GM12878 (cell line): Measurements from ENCODE around the gene PPWD1. TPM values are rescaled to one million over a fixed set of nuclear protein-coding genes. Genes with fewer than 3 reads are reported as not detected.

Source experiments
- ATAC-seq: fragments of 200-7000 bp; cut with Tn5 transposase; 3 replicates; pipeline ENCODE4 v1.9.1; 2020; ENCODE audit warnings: mild to moderate bottlenecking, moderate library complexity
- BruUV-seq: library from RNA; stranded (reverse); fragments of 400-500 nt; replicated peaks from 2 replicates; lab custom pipeline; 2021; lab: Mats Ljungman, UMichigan
- CTCF ChIA-PET: fragments of 300-600 bp; sonication (Branson Sonifier 250); formaldehyde crosslinking; extraction: SDS; loops from one replicate; lab custom pipeline; 2021; ENCODE audit warnings: inconsistent platforms; lab: Yijun Ruan, JAX
- POLR2A ChIA-PET: fragments of 350-600 bp; formaldehyde crosslinking; extraction: SDS; loops from one replicate; lab custom pipeline; 2021; ENCODE audit warnings: inconsistent platforms; lab: Charles Lee
- RAD21 ChIA-PET: fragments of 300-600 bp; sonication (Branson Sonifier 250); formaldehyde crosslinking; loops from one replicate; lab custom pipeline; 2023; ENCODE audit warnings: antibody characterized with exemption; ENCODE audit not compliant: unreplicated experiment; lab: Charles Lee
- SMC1A ChIA-PET: fragments of 300-600 bp; sonication (Branson Sonifier 250); formaldehyde crosslinking; loops from one replicate; lab custom pipeline; 2023; ENCODE audit not compliant: unreplicated experiment, uncharacterized antibody; lab: Charles Lee
- DNase-seq: peaks from one replicate; pipeline ENCODE4 v3.0.0-alpha.2; 2011; ENCODE audit warnings: low read depth, low spot score
- FAIRE-seq: peaks from 3 replicates; lab custom pipeline; 2011; peaks lifted over from hg19 to GRCh38; lab: Jason Lieb, UNC
- H2AFZ ChIP-seq: 2 replicates; pipeline ENCODE4 v1.6.0; 2011; ENCODE audit warnings: low read depth, low read length, control low read depth; ENCODE audit not compliant: control insufficient read depth
- H3K27ac ChIP-seq: 2 replicates; pipeline ENCODE4 v1.5.1; 2011; ENCODE audit warnings: control low read depth; ENCODE audit not compliant: control insufficient read depth, insufficient read depth
- H3K27me3 ChIP-seq, 2 experiments: replicated peaks in 1 of 2; 2 replicates each; pipeline versions ENCODE4 v1.6.0 to v1.6.1; 2011; ENCODE audit warnings: low read length in 1 of 2; ENCODE audit not compliant: control insufficient read depth in 2 of 2, insufficient read depth in 2 of 2
- H3K36me3 ChIP-seq, 2 experiments: 2 replicates each; pipeline ENCODE4 v1.5.1; 2011; ENCODE audit warnings: low read length in 1 of 2; ENCODE audit not compliant: control insufficient read depth in 2 of 2, insufficient read depth in 2 of 2
- H3K4me1 ChIP-seq: 2 replicates; pipeline ENCODE4 v1.6.1; 2011; ENCODE audit warnings: mild to moderate bottlenecking, low read length, moderate library complexity, mixed read lengths; ENCODE audit not compliant: control insufficient read depth, insufficient read depth
- H3K4me2 ChIP-seq: 2 replicates; pipeline ENCODE4 v1.6.0; 2011; ENCODE audit warnings: control low read depth; ENCODE audit not compliant: control insufficient read depth, insufficient read depth
- H3K4me3 ChIP-seq: fragments of 200-600 bp; sonication (generic); 2 replicates; pipeline ENCODE4 v1.5.1; 2016
- H3K79me2 ChIP-seq: 2 replicates; pipeline ENCODE4 v1.6.0; 2011; ENCODE audit warnings: low read length; ENCODE audit not compliant: control insufficient read depth, insufficient read depth
- H3K9ac ChIP-seq: 2 replicates; pipeline ENCODE4 v1.8.0; 2011; ENCODE audit warnings: low read length, control low read depth, mixed read lengths; ENCODE audit not compliant: control insufficient read depth, insufficient read depth
- H3K9me3 ChIP-seq: replicated peaks from 3 replicates; pipeline ENCODE4 v1.5.1; 2011; ENCODE audit warnings: mild to moderate bottlenecking, low read length; ENCODE audit not compliant: control insufficient read depth, insufficient read depth
- H4K20me1 ChIP-seq: 2 replicates; pipeline ENCODE4 v1.6.0; 2011; ENCODE audit not compliant: control insufficient read depth, insufficient read depth
- BRCA1 ChIP-seq: IDR thresholded peaks from 2 replicates; pipeline ENCODE4 v1.6.1; 2011; ENCODE audit warnings: low read depth, low read length, improper control_type of control experiment
- CBX5 ChIP-seq: sonication (generic); IDR thresholded peaks from 2 replicates; pipeline ENCODE4 v1.6.1; 2016; ENCODE audit warnings: low read depth, moderate library complexity, mild to moderate bottlenecking, inconsistent platforms
- IKZF2 ChIP-seq, 2 experiments: fragments of 450-650 bp; IDR thresholded peaks; 2 replicates each; pipeline ENCODE4 v1.6.1; 2017; ENCODE audit warnings: mild to moderate bottlenecking in 2 of 2, moderate library complexity in 2 of 2
- JUNB ChIP-seq: IDR thresholded peaks from 2 replicates; pipeline ENCODE4 v1.6.1; 2016; ENCODE audit warnings: antibody characterized with exemption, mild to moderate bottlenecking
- KDM1A ChIP-seq: fragments of 200-600 bp; sonication (generic); IDR thresholded peaks from 2 replicates; pipeline ENCODE4 v1.6.1; 2016; ENCODE audit warnings: borderline replicate concordance
- MYB ChIP-seq: fragments of 150-350 bp; IDR thresholded peaks from 2 replicates; pipeline ENCODE4 v1.6.1; 2014; ENCODE audit warnings: mild to moderate bottlenecking, low read depth, low read length, borderline replicate concordance
- PAX8 ChIP-seq: fragments of 450-650 bp; IDR thresholded peaks from 2 replicates; pipeline ENCODE4 v1.6.1; 2017; ENCODE audit warnings: mild to moderate bottlenecking, moderate library complexity
- SMAD5 ChIP-seq: IDR thresholded peaks from 2 replicates; pipeline ENCODE4 v1.6.1; 2016; ENCODE audit warnings: antibody characterized with exemption, low read depth
- YY1 ChIP-seq: IDR thresholded peaks from 2 replicates; pipeline ENCODE4 v1.6.1; 2011; ENCODE audit warnings: low read depth, mild to moderate bottlenecking, low read length
- ZBED1 ChIP-seq: IDR thresholded peaks from 2 replicates; pipeline ENCODE4 v1.6.1; 2016; ENCODE audit warnings: borderline replicate concordance
- WGBS: methylation state at CpG from one replicate; pipeline ENCODE4 v1.1.6; 2016; ENCODE audit warnings: low lambda C conversion rate; ENCODE audit not compliant: insufficient replicate concordance, insufficient coverage; ENCODE audit errors: missing lambda C conversion rate; 5-methylcytosine and 5-hydroxymethylcytosine counted together
- in situ Hi-C: fragments of 300-500 bp; cut with MboI; formaldehyde crosslinking; loops from 9 replicates; pipeline ENCODE4 v1.14.3; 2018; ENCODE audit warnings: mixed read lengths
- intact Hi-C: fragments of 100-400 bp; cut with micrococcal nuclease; formaldehyde crosslinking; loops from one replicate; pipeline ENCODE4 v1.14.2; 2022; ENCODE audit not compliant: unreplicated experiment
- polyA plus RNA-seq, 11 experiments: library from polyadenylated mRNA; depleted of rRNA in 4 of 11; unstranded in 6 of 11; stranded (reverse) in 5 of 11; fragments of >200 nt; fragmentation: Nextera tagmentation in 4 of 11; fragmentation: Illumina TruSeq in 1 of 11; extraction: Ambion mirVana in 4 of 11; extraction: Trizol in 1 of 11; gene quantifications; 1 replicate in 1 of 11; 2 replicates in 10 of 11; pipeline versions ENCODE4 v1.2.1 to v1.2.3, GENCODE V29; 2011 to 2016; ENCODE audit warnings: inconsistent platforms in 2 of 11, missing spikeins in 2 of 11, low read depth in 1 of 11
- total RNA-seq, 4 experiments: library from RNA; depleted of rRNA in 3 of 4; stranded (reverse); fragments of >200 nt in 3 of 4; fragmentation: Illumina TruSeq in 1 of 4; extraction: Trizol in 1 of 4; gene quantifications; 2 replicates each; pipeline versions ENCODE4 v1.2.1 to v1.2.3, GENCODE V29; 2013 to 2021
- TF ChIP-seq, protein P1 (sequence below): IDR thresholded peaks from 2 replicates; pipeline ENCODE4 v1.6.1; 2012; ENCODE audit warnings: low read depth, low read length, improper control_type of control experiment
- TF ChIP-seq, protein P2 (sequence below): IDR thresholded peaks from 2 replicates; pipeline ENCODE4 v1.6.1; 2012; ENCODE audit warnings: low read depth, low read length, improper control_type of control experiment
- TF ChIP-seq, protein P3 (sequence below): fragments of 450-650 bp; IDR thresholded peaks from 2 replicates; pipeline ENCODE4 v1.6.1; 2017; ENCODE audit warnings: mild to moderate bottlenecking, moderate library complexity

The PPWD1 gene
- total and polyA plus RNA-seq, 10 of the 15 experiments (the other 5 are each of a cell fraction or from before 2014, with no cell fraction given), result 18.0 to 53.9 (median 43.2) TPM

GRCh38 chr5:65625743-65626142 is 62.6 kb downstream of the PPWD1 start:
- no peak overlapping the region for H2AFZ ChIP-seq
- DNase-seq (no peak), ATAC-seq (no peak), FAIRE-seq (no peak)
- WGBS, result 63% methylated on average over 6 of the region's 6 CpGs
- H4K20me1 ChIP-seq, result no peaks in the 10 kb centered on the region
- ChIA-PET POLR2A (interaction anchor here (0.6 to 1.0 kb wide), 2 partner anchors 16 to 496 kb away, joined by 3 read pairs; no protein-coding TSS in a partner anchor), SMC1A (interaction anchor here (0.7 to 1.4 kb wide), 3 partner anchors 22 to 1349 kb away, joined by 3 read pairs; no protein-coding TSS in a partner anchor), CTCF (interaction anchor here (1.1 kb wide), 1 partner anchor 102 kb away, joined by 3 read pairs; no protein-coding TSS in a partner anchor), RAD21 (interaction anchor here (0.9 kb wide), 1 partner anchor 63 kb away, joined by 4 read pairs; no protein-coding TSS in a partner anchor)
- intact Hi-C loops, result loop anchor here (2.0 kb wide), 1 partner anchor 301 kb away; the partner anchor contains the start of gene ERBIN
- in situ Hi-C loops, result no loop called here
- peak overlapping the region; percentile 80 for H3K4me2 ChIP-seq
- H3K4me3 ChIP-seq, result peak overlapping the region; percentile 88
- H3K9ac ChIP-seq, result peak overlapping the region; percentile 91
- no peak overlapping the region for H3K27ac ChIP-seq
- H3K36me3 ChIP-seq, result peaks cover 0 to 3% of the 10 kb centered on the region in 2 experiments; a peak in 1 of 4 replicates
- peaks cover 51% of the 10 kb centered on the region for H3K79me2 ChIP-seq
- no peaks in the 10 kb centered on the region for H3K9me3 ChIP-seq
- no TSS peak for BruUV-seq
- no peaks in the 10 kb centered on the region for H3K27me3 ChIP-seq
- H3K4me1 ChIP-seq, result no peaks in the 10 kb centered on the region
- TF ChIP-seq KDM1A (no peak), YY1 (0 out of 2 replicates have a peak, but pooled peaks have one; percentile 17)
- TF ChIP-seq, all 136 proteins: peak for 1

GRCh38 chr5:65630981-65631380 is 67.9 kb downstream of the PPWD1 start:
- no peak for FAIRE-seq
- in situ Hi-C loops, result no loop called here
- TF ChIP-seq, protein P1, sequence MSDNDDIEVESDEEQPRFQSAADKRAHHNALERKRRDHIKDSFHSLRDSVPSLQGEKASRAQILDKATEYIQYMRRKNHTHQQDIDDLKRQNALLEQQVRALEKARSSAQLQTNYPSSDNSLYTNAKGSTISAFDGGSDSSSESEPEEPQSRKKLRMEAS, result no peak
- TF ChIP-seq, protein P2, sequence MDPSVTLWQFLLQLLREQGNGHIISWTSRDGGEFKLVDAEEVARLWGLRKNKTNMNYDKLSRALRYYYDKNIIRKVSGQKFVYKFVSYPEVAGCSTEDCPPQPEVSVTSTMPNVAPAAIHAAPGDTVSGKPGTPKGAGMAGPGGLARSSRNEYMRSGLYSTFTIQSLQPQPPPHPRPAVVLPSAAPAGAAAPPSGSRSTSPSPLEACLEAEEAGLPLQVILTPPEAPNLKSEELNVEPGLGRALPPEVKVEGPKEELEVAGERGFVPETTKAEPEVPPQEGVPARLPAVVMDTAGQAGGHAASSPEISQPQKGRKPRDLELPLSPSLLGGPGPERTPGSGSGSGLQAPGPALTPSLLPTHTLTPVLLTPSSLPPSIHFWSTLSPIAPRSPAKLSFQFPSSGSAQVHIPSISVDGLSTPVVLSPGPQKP, result no peak
- no peak for TF ChIP-seq MYB
- no peak for TF ChIP-seq BRCA1
- TF ChIP-seq JUNB, result no peak
- TF ChIP-seq IKZF2 (IDR thresholded peaks at IDR 0.05), result no peak
- TF ChIP-seq CBX5, result no peak
- TF ChIP-seq, protein P3, sequence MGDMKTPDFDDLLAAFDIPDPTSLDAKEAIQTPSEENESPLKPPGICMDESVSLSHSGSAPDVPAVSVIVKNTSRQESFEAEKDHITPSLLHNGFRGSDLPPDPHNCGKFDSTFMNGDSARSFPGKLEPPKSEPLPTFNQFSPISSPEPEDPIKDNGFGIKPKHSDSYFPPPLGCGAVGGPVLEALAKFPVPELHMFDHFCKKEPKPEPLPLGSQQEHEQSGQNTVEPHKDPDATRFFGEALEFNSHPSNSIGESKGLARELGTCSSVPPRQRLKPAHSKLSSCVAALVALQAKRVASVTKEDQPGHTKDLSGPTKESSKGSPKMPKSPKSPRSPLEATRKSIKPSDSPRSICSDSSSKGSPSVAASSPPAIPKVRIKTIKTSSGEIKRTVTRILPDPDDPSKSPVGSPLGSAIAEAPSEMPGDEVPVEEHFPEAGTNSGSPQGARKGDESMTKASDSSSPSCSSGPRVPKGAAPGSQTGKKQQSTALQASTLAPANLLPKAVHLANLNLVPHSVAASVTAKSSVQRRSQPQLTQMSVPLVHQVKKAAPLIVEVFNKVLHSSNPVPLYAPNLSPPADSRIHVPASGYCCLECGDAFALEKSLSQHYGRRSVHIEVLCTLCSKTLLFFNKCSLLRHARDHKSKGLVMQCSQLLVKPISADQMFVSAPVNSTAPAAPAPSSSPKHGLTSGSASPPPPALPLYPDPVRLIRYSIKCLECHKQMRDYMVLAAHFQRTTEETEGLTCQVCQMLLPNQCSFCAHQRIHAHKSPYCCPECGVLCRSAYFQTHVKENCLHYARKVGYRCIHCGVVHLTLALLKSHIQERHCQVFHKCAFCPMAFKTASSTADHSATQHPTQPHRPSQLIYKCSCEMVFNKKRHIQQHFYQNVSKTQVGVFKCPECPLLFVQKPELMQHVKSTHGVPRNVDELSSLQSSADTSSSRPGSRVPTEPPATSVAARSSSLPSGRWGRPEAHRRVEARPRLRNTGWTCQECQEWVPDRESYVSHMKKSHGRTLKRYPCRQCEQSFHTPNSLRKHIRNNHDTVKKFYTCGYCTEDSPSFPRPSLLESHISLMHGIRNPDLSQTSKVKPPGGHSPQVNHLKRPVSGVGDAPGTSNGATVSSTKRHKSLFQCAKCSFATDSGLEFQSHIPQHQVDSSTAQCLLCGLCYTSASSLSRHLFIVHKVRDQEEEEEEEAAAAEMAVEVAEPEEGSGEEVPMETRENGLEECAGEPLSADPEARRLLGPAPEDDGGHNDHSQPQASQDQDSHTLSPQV, result no peak
- no peak for TF ChIP-seq PAX8
- no peak for TF ChIP-seq ZBED1
- no peak for TF ChIP-seq SMAD5

More at GRCh38 chr5:65630981-65631380, 67.9 kb downstream of the PPWD1 start:
- ATAC-seq (no peak; the same call in 2 of the 3 replicates), DNase-seq (no peak)
- H2AFZ ChIP-seq, result no peak overlapping the region
- H3K9ac ChIP-seq, result no peak overlapping the region
- no peak overlapping the region for H3K4me3 ChIP-seq
- CTCF ChIA-PET, result no interaction called here
- no peaks in the 10 kb centered on the region for H3K27me3 ChIP-seq
- H3K9me3 ChIP-seq, result no peaks in the 10 kb centered on the region
- peaks cover 0 to 3% of the 10 kb centered on the region in 2 experiments; a peak in 1 of 4 replicates for H3K36me3 ChIP-seq
- RAD21 ChIA-PET, result no interaction called here
- intact Hi-C loops, result no loop called here
- H3K4me2 ChIP-seq, result no peak overlapping the region
- SMC1A ChIA-PET, result interaction anchor here (1.3 kb wide), 1 partner anchor 11 kb away, joined by 3 read pairs; no protein-coding TSS in a partner anchor
- H4K20me1 ChIP-seq, result no peaks in the 10 kb centered on the region
- H3K79me2 ChIP-seq, result peaks cover 22% of the 10 kb centered on the region
- POLR2A ChIA-PET, result no interaction called here
- H3K4me1 ChIP-seq, result no peaks in the 10 kb centered on the region
- no TSS peak for BruUV-seq
- no peak overlapping the region for H3K27ac ChIP-seq
